CD4-positive, CD25-positive, alpha-beta regulatory T cell (primary cell): ENCODE data around the gene DDX60. TPM values are rescaled to one million over a fixed set of nuclear protein-coding genes. Genes with fewer than 3 reads are reported as not detected.

Source experiments
- ATAC-seq, 2 donors: fragments of 150-1000 bp; cut with Tn5 transposase; one replicate each; pipeline ENCODE4 v1.10.0; 2021; ENCODE audit warnings: low read depth in 2 of 2, moderate number of reproducible peaks in 2 of 2, moderate library complexity in 1 of 2
- DNase-seq, 3 donors: peaks; one replicate each; pipeline versions ENCODE4 v3.0.0 to v3.0.0-alpha.2; 2012 to 2022; ENCODE audit warnings: mixed read lengths in 1 of 3
- H3K27ac ChIP-seq: one replicate; pipeline ENCODE4 v1.7.0; 2013; ENCODE audit warnings: mild to moderate bottlenecking, low read length; ENCODE audit not compliant: insufficient read depth, poor library complexity, severe bottlenecking
- H3K27me3 ChIP-seq: one replicate; pipeline ENCODE4 v1.7.0; 2013; ENCODE audit warnings: low read length; ENCODE audit not compliant: control insufficient read depth, insufficient read depth
- H3K36me3 ChIP-seq: one replicate; pipeline ENCODE4 v1.7.0; 2013; ENCODE audit warnings: mild to moderate bottlenecking, low read length, moderate library complexity; ENCODE audit not compliant: control insufficient read depth, insufficient read depth
- H3K4me1 ChIP-seq: 2 replicates; pipeline ENCODE4 v1.7.0; 2013; ENCODE audit warnings: mild to moderate bottlenecking, low read length; ENCODE audit not compliant: insufficient read depth, control insufficient read depth, poor library complexity, severe bottlenecking
- H3K4me3 ChIP-seq: one replicate; pipeline ENCODE4 v1.7.0; 2013; ENCODE audit warnings: low read depth, mild to moderate bottlenecking, low read length, moderate library complexity
- H3K9me3 ChIP-seq, 2 experiments: 1 replicate in 1 of 2; 2 replicates in 1 of 2; pipeline ENCODE4 v1.7.0; 2013; ENCODE audit warnings: low read length in 2 of 2, mild to moderate bottlenecking in 1 of 2, moderate library complexity in 1 of 2; ENCODE audit not compliant: control insufficient read depth in 2 of 2
- H3K27ac Mint-ChIP-seq, 3 donors: one replicate each; pipeline ENCODE4 v1.8.0; 2020 to 2022; ENCODE audit warnings: mild to moderate bottlenecking in 3 of 3, mixed read lengths in 3 of 3, moderate library complexity in 2 of 3
- H3K27me3 Mint-ChIP-seq: one replicate; pipeline ENCODE4 v1.8.0; 2022; ENCODE audit warnings: mild to moderate bottlenecking, mixed read lengths
- H3K36me3 Mint-ChIP-seq: one replicate; pipeline ENCODE4 v1.8.0; 2020; ENCODE audit warnings: mixed read lengths
- H3K4me1 Mint-ChIP-seq, 4 donors: one replicate each; pipeline ENCODE4 v1.8.0; 2020 to 2022; ENCODE audit warnings: mixed read lengths in 4 of 4, mild to moderate bottlenecking in 1 of 4
- H3K4me3 Mint-ChIP-seq, 4 donors: one replicate each; pipeline ENCODE4 v1.8.0; 2020 to 2022; ENCODE audit warnings: mild to moderate bottlenecking in 4 of 4, mixed read lengths in 4 of 4, moderate library complexity in 3 of 4
- H3K9me3 Mint-ChIP-seq, 7 donors: one replicate each; pipeline ENCODE4 v1.8.0; 2020 to 2022; ENCODE audit warnings: mixed read lengths in 7 of 7, mild to moderate bottlenecking in 3 of 7, moderate library complexity in 2 of 7
- polyA plus RNA-seq, 4 donors: library from polyadenylated mRNA; unstranded; fragments of 300-500 nt; fragmentation: Illumina TruSeq; gene quantifications; one replicate each; pipeline ENCODE4 v1.2.3, GENCODE V29; 2021
- total RNA-seq: library from RNA; stranded (reverse); gene quantifications from one replicate; pipeline ENCODE4 v1.2.3, GENCODE V29; 2022

The DDX60 gene
- total and polyA plus RNA-seq, 5 donors from 2014 or later = 22.3 to 28.3 (median 23.0) TPM

GRCh38 chr4:168203233-168203911 is 115.2 kb downstream of the DDX60 start:
- H3K27ac ChIP-seq = no peak overlapping the region
- no peaks in the 10 kb centered on the region for H3K4me1 ChIP-seq
- Mint-ChIP-seq H3K36me3 (peaks cover 9% of the 10 kb centered on the region), H3K9me3 (peaks cover 2 to 34% (median 14%) of the 10 kb centered on the region in 7 donors), H3K27me3 (no peaks in the 10 kb centered on the region), H3K4me3 (no peak overlapping the region), H3K27ac (no peak overlapping the region), H3K4me1 (peaks cover 0 to 3% (median 0%) of the 10 kb centered on the region in 4 donors)
- H3K36me3 ChIP-seq = no peaks in the 10 kb centered on the region
- ATAC-seq = no peak
- DNase-seq = no peak
- peaks cover 13 to 27% of the 10 kb centered on the region in 2 experiments for H3K9me3 ChIP-seq
- no peak overlapping the region for H3K4me3 ChIP-seq
- no peaks in the 10 kb centered on the region for H3K27me3 ChIP-seq

DNA sequence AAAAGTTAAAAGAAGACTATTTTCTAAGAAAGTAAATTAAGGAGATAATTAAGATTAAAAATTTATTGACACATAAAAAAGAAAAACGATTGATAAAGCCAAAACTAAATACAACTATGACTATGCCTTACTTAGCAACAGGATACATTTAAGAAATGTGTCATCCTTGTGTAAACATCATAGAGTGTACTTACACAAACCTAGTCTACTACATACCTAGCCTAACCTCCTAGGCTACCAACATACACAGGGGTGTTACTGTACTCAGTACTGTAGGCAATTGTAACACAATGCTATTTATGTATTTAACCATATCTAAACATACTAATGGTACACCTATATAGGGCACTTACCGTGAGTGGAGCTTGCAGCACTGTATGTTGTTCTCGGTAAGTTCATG is 117.9 kb downstream of the DDX60 start:
- Histone ChIP-seq H3K9me3 (peaks cover 13 to 27% of the 10 kb centered on the region in 2 experiments), H3K27me3 (no peaks in the 10 kb centered on the region), H3K27ac (no peak overlapping the region), H3K4me3 (no peak overlapping the region), H3K36me3 (no peaks in the 10 kb centered on the region), H3K4me1 (no peaks in the 10 kb centered on the region)
- DNase-seq = no peak
- H3K4me1 Mint-ChIP-seq = peaks cover 0 to 3% (median 0%) of the 10 kb centered on the region in 4 donors
- H3K36me3 Mint-ChIP-seq = no peaks in the 10 kb centered on the region
- H3K27me3 Mint-ChIP-seq = no peaks in the 10 kb centered on the region
- no peak overlapping the region for H3K4me3 Mint-ChIP-seq
- H3K27ac Mint-ChIP-seq = no peak overlapping the region
- peaks cover 2 to 30% (median 13%) of the 10 kb centered on the region in 7 donors for H3K9me3 Mint-ChIP-seq
- ATAC-seq = no peak

DNA sequence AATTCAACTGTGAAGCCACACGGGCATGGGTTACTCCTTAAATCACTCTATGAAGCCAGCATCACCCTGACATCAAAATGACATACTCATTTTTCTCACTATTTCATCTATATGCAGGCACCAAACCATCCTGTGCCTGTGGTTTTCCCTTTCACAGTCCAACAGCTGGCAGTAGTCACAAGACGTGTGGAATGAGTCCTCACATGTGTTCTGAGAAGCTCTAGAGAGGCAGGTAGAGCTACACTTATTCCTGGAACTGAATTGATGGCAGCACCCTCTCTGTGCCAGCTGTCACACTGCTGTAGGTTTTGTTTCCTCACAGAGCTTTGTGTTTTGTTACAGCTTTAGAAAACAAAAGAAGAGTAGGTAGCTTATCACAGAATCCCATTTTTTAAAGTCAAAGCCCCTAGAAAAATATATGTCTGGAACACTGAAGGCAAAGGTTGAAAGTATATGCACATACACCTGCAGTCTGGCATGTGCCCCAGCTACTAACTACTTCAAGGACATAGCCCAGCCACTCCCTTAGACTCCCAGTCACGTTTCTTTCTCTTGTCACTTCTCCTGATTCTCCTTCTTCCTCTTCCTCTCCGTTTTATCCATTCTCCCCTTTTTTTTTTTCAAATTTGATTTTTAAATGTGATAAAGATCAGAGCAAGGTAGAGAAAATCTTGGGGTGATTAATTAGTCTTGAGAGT is 119.1 kb downstream of the DDX60 start:
- H3K4me1 Mint-ChIP-seq = peaks cover 0 to 3% (median 0%) of the 10 kb centered on the region in 4 donors
- H3K36me3 ChIP-seq = no peaks in the 10 kb centered on the region
- no peaks in the 10 kb centered on the region for H3K27me3 ChIP-seq
- H3K4me3 ChIP-seq = no peak overlapping the region
- H3K36me3 Mint-ChIP-seq = no peaks in the 10 kb centered on the region
- ATAC-seq (peak in 1 of 2 donors; percentile 68), DNase-seq (peak in 1 of 3 donors; percentile 81)
- peaks cover 6 to 26% of the 10 kb centered on the region in 2 experiments for H3K9me3 ChIP-seq
- H3K4me3 Mint-ChIP-seq = no peak overlapping the region
- no peak overlapping the region for H3K27ac Mint-ChIP-seq
- H3K27ac ChIP-seq = no peak overlapping the region
- no peaks in the 10 kb centered on the region for H3K27me3 Mint-ChIP-seq
- H3K4me1 ChIP-seq = no peaks in the 10 kb centered on the region
- peaks cover 2 to 18% (median 9%) of the 10 kb centered on the region in 7 donors for H3K9me3 Mint-ChIP-seq

DNA sequence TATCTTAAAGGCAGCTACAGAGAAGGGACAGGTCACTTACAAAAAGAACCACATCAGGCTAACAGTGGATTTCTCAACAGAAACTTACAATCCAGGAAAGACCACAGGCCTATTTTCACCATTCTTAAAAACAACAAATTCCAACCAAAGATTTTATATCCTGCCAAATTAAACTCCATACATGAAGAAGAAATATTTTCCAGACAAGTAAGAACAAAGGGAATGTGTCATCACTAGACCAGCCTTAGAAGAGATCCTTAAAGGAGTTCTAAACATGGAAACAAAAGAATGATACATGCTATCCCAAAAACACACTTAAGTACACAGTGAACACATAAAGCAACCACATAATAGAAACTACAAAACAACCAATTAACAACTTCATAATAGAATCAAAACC is 120.6 kb downstream of the DDX60 start:
- H3K27ac Mint-ChIP-seq = no peak overlapping the region
- Histone ChIP-seq H3K9me3 (peaks cover 0 to 11% of the 10 kb centered on the region in 2 experiments), H3K36me3 (no peaks in the 10 kb centered on the region), H3K27me3 (no peaks in the 10 kb centered on the region), H3K4me3 (no peak overlapping the region), H3K27ac (no peak overlapping the region), H3K4me1 (no peaks in the 10 kb centered on the region)
- DNase-seq = no peak
- peaks cover 2 to 11% (median 8%) of the 10 kb centered on the region in 7 donors for H3K9me3 Mint-ChIP-seq
- ATAC-seq = no peak
- peaks cover 0 to 3% (median 0%) of the 10 kb centered on the region in 4 donors for H3K4me1 Mint-ChIP-seq
- H3K4me3 Mint-ChIP-seq = no peak overlapping the region
- no peaks in the 10 kb centered on the region for H3K27me3 Mint-ChIP-seq
- H3K36me3 Mint-ChIP-seq = no peaks in the 10 kb centered on the region

DNA sequence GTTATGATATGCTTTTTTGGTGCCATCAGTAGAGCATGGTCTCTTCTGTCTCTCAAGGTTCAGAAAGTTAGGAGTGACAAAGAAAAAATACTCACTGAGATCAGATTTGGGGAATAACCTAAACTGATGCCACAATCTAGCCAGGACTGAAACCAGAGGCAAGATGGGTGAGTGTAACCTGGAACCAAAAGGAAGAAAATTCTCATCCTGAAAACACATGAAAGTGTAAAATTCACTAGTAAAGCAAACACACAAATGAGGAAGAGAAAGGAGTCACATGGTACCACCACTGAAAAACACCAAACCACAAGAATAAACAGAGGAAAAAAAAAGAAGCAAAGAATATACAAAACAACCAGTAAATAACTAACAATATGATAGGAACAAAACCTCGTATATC is 129.8 kb downstream of the DDX60 start:
- ATAC-seq (no peak), DNase-seq (no peak)
- no peak overlapping the region for H3K4me3 Mint-ChIP-seq
- no peaks in the 10 kb centered on the region for H3K9me3 ChIP-seq
- H3K36me3 Mint-ChIP-seq = no peaks in the 10 kb centered on the region
- no peaks in the 10 kb centered on the region for H3K27me3 ChIP-seq
- H3K27ac ChIP-seq = no peak overlapping the region
- no peak overlapping the region for H3K27ac Mint-ChIP-seq
- H3K27me3 Mint-ChIP-seq = no peaks in the 10 kb centered on the region
- no peaks in the 10 kb centered on the region for H3K36me3 ChIP-seq
- no peaks in the 10 kb centered on the region for H3K4me1 ChIP-seq
- no peak overlapping the region for H3K4me3 ChIP-seq
- H3K4me1 Mint-ChIP-seq = no peaks in the 10 kb centered on the region
- peaks cover 0 to 6% (median 0%) of the 10 kb centered on the region in 7 donors for H3K9me3 Mint-ChIP-seq

DNA sequence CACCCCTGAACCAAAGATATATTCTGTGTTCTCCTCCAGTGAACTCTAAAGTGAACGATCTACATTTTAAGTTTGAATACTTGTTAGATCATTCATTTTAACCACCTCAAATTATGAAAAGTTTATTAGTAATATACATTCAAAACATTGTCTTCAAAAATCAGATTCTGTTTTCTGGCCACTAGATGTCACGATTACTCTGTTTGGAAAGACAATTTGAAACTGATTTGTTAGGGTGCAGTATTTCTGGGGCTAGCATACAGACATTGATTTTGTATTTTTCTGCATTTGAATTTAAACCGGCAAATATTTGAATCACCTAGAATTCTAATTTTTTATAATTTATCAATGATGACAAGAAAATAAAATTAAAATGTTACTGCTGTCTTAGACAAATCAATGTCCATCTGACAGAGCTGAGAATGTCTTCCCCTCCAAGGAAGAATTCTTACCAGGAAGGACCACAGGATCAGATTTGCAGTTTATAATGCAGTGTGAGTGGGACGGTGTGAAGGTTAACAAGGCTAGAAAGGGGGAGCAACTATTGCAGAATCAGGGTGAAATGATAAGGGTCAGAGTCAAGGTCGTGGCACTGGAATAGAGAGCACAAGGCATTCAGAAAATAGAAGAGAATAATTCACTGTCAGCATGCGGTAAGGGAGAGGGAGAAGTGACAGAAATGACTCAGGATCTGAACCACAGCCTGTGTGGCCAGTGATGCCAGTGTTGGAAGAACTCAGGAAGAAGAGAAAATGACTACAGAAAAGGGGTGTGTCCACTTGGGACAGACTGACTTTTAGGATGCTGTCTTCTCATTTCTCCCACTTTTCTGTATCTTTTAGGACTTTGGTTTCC is 134.6 kb downstream of the DDX60 start:
- H3K27ac ChIP-seq = no peak overlapping the region
- no peaks in the 10 kb centered on the region for H3K9me3 Mint-ChIP-seq
- no peak overlapping the region for H3K27ac Mint-ChIP-seq
- ATAC-seq (no peak), DNase-seq (peak in 2 of 3 donors; percentile 21 to 63)
- no peaks in the 10 kb centered on the region for H3K36me3 ChIP-seq
- no peaks in the 10 kb centered on the region for H3K9me3 ChIP-seq
- H3K27me3 Mint-ChIP-seq = no peaks in the 10 kb centered on the region
- no peaks in the 10 kb centered on the region for H3K27me3 ChIP-seq
- H3K4me1 Mint-ChIP-seq = no peaks in the 10 kb centered on the region
- no peaks in the 10 kb centered on the region for H3K4me1 ChIP-seq
- no peak overlapping the region for H3K4me3 ChIP-seq
- H3K36me3 Mint-ChIP-seq = no peaks in the 10 kb centered on the region
- no peak overlapping the region for H3K4me3 Mint-ChIP-seq

DNA sequence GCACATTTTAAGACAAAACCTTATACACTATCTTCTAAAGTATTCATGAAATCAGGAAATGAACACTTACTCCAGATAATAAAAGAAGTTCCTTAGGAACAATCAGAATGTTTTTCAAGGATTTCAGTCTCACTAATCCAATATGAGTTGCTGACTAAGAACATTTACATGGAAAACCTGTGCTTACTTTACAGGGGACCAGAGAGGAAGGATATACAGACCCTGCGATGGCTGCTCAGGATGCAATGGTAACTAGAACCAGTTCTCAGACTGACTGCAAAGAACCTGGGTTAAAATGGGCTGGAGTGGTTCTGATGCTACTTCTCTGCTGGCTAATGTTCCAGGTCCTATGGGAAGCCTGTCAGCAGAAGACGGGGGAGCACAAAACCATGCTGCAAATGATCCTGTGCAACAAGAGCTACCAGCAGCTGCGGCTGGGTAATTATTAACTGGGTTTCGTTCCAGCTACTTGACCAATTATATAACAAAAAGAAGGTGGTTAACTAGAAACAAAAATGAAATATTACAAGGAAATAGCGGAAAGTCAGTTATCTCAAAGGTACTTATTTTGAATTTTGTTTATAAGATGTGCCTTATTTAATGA is 140.9 kb downstream of the DDX60 start:
- Mint-ChIP-seq H3K4me1 (no peaks in the 10 kb centered on the region), H3K27me3 (no peaks in the 10 kb centered on the region), H3K27ac (no peak overlapping the region), H3K4me3 (no peak overlapping the region), H3K9me3 (no peaks in the 10 kb centered on the region), H3K36me3 (no peaks in the 10 kb centered on the region)
- no peaks in the 10 kb centered on the region for H3K36me3 ChIP-seq
- no peaks in the 10 kb centered on the region for H3K27me3 ChIP-seq
- no peaks in the 10 kb centered on the region for H3K9me3 ChIP-seq
- H3K4me1 ChIP-seq = no peaks in the 10 kb centered on the region
- no peak overlapping the region for H3K27ac ChIP-seq
- no peak overlapping the region for H3K4me3 ChIP-seq
- ATAC-seq (no peak), DNase-seq (no peak)
